ENCODE data around the gene C11orf65.
A peak's percentile ranks its signal among the peaks of the same experiment; 100 is the strongest.
"Not testable (repeated sequence)": the region's sequence is repeated elsewhere in the genome, so short reads cannot be mapped to it uniquely, and the experiment has no call there.

Gene C11orf65

GRCh38 chr11:108495326-108495725, 28.0 kb upstream of the C11orf65 start:
- no peaks in the 10 kb centered on the region for H3K9me3 Mint-ChIP-seq
- peaks cover 6% of the 10 kb centered on the region for H3K36me3 Mint-ChIP-seq (ENCODE audit: low read depth)
- peaks cover 18% of the 10 kb centered on the region for H3K4me1 Mint-ChIP-seq (ENCODE audit: low read depth)
- H3K27ac Mint-ChIP-seq, result no peak overlapping the region
- no peak overlapping the region for H3K4me3 Mint-ChIP-seq
- H3K27me3 Mint-ChIP-seq (ENCODE audit: low read depth), result no peaks in the 10 kb centered on the region
- no peak for DNase-seq (ENCODE audit: low spot score)

GRCh38 chr11:108494182-108494581, 26.9 kb upstream of the C11orf65 start:
- Mint-ChIP-seq H3K36me3 (ENCODE audit: low read depth) (peaks cover 9% of the 10 kb centered on the region), H3K27ac (no peak overlapping the region), H3K9me3 (no peaks in the 10 kb centered on the region), H3K4me3 (no peak overlapping the region), H3K27me3 (ENCODE audit: low read depth) (no peaks in the 10 kb centered on the region), H3K4me1 (ENCODE audit: low read depth) (peaks cover 17% of the 10 kb centered on the region)
- no peak for DNase-seq (ENCODE audit: low spot score)

- Mint-ChIP-seq H3K27me3 (ENCODE audit: low read depth) (no peaks in the 10 kb centered on the region), H3K9me3 (no peaks in the 10 kb centered on the region), H3K36me3 (ENCODE audit: low read depth) (peaks cover 18% of the 10 kb centered on the region), H3K4me3 (no peak overlapping the region), H3K4me1 (ENCODE audit: low read depth) (peaks cover 14% of the 10 kb centered on the region), H3K27ac (no peak overlapping the region)
- DNase-seq (ENCODE audit: low spot score), result no peak
Observed at GRCh38 chr11:108491936-108492335, 24.6 kb upstream of the C11orf65 start.

GRCh38 chr11:108486828-108487227, 19.5 kb upstream of the C11orf65 start:
- peaks cover 11% of the 10 kb centered on the region for H3K4me1 Mint-ChIP-seq (ENCODE audit: low read depth)
- H3K4me3 Mint-ChIP-seq, result peak overlapping the region; percentile 8
- no peaks in the 10 kb centered on the region for H3K9me3 Mint-ChIP-seq
- DNase-seq (ENCODE audit: low spot score), result no peak
- H3K27ac Mint-ChIP-seq, result no peak overlapping the region
- H3K36me3 Mint-ChIP-seq (ENCODE audit: low read depth), result peaks cover 38% of the 10 kb centered on the region
- H3K27me3 Mint-ChIP-seq (ENCODE audit: low read depth), result no peaks in the 10 kb centered on the region

- peaks cover 41% of the 10 kb centered on the region for H3K36me3 Mint-ChIP-seq (ENCODE audit: low read depth)
- H3K27me3 Mint-ChIP-seq (ENCODE audit: low read depth), result no peaks in the 10 kb centered on the region
- peak overlapping the region; percentile 8 for H3K4me3 Mint-ChIP-seq
- H3K9me3 Mint-ChIP-seq, result no peaks in the 10 kb centered on the region
- DNase-seq (ENCODE audit: low spot score), result no peak
- H3K4me1 Mint-ChIP-seq (ENCODE audit: low read depth), result peaks cover 10% of the 10 kb centered on the region
- peak overlapping the region; percentile 28 for H3K27ac Mint-ChIP-seq
Observed at GRCh38 chr11:108486331-108486730, 19.0 kb upstream of the C11orf65 start.

GRCh38 chr11:108483163-108483562, 15.8 kb upstream of the C11orf65 start:
- peaks cover 35% of the 10 kb centered on the region for H3K36me3 Mint-ChIP-seq (ENCODE audit: low read depth)
- H3K27ac Mint-ChIP-seq, result no peak overlapping the region
- DNase-seq (ENCODE audit: low spot score), result no peak
- H3K9me3 Mint-ChIP-seq, result no peaks in the 10 kb centered on the region
- no peak overlapping the region for H3K4me3 Mint-ChIP-seq
- no peaks in the 10 kb centered on the region for H3K27me3 Mint-ChIP-seq (ENCODE audit: low read depth)
- peaks cover 10% of the 10 kb centered on the region for H3K4me1 Mint-ChIP-seq (ENCODE audit: low read depth)

GRCh38 chr11:108474664-108475463, 7.5 kb upstream of the C11orf65 start:
- H3K27ac Mint-ChIP-seq, result no peak overlapping the region
- no peaks in the 10 kb centered on the region for H3K4me1 Mint-ChIP-seq (ENCODE audit: low read depth)
- peaks cover 20% of the 10 kb centered on the region for H3K36me3 Mint-ChIP-seq (ENCODE audit: low read depth)
- no peak overlapping the region for H3K4me3 Mint-ChIP-seq
- no peaks in the 10 kb centered on the region for H3K9me3 Mint-ChIP-seq
- DNase-seq (ENCODE audit: low spot score), result no peak
- H3K27me3 Mint-ChIP-seq (ENCODE audit: low read depth), result no peaks in the 10 kb centered on the region

- H3K36me3 Mint-ChIP-seq (ENCODE audit: low read depth), result peaks cover 17% of the 10 kb centered on the region
- no peak overlapping the region for H3K27ac Mint-ChIP-seq
- no peaks in the 10 kb centered on the region for H3K27me3 Mint-ChIP-seq (ENCODE audit: low read depth)
- no peaks in the 10 kb centered on the region for H3K9me3 Mint-ChIP-seq
- DNase-seq (ENCODE audit: low spot score), result no peak
- no peak overlapping the region for H3K4me3 Mint-ChIP-seq
- H3K4me1 Mint-ChIP-seq (ENCODE audit: low read depth), result no peaks in the 10 kb centered on the region
Observed at GRCh38 chr11:108472681-108473080, 5.4 kb upstream of the C11orf65 start.

- Mint-ChIP-seq H3K4me3 (peak overlapping the region; percentile 98), H3K27ac (peak overlapping the region; percentile 57)
Observed at GRCh38 chr11:108468478-108468864, 1.1 kb upstream of the C11orf65 start.

GRCh38 chr11:108466405-108466804, 924 bp downstream of the C11orf65 start:
- Mint-ChIP-seq H3K4me1 (ENCODE audit: low read depth) (peaks cover 10% of the 10 kb centered on the region), H3K36me3 (ENCODE audit: low read depth) (peaks cover 3% of the 10 kb centered on the region), H3K4me3 (peak overlapping the region; percentile 98), H3K27ac (peak overlapping the region; percentile 100), H3K9me3 (no peaks in the 10 kb centered on the region), H3K27me3 (ENCODE audit: low read depth) (no peaks in the 10 kb centered on the region)
- no peak for DNase-seq (ENCODE audit: low spot score)

More at GRCh38 chr11:108468478-108468864, 1.1 kb upstream of the C11orf65 start:
- no peaks in the 10 kb centered on the region for H3K9me3 Mint-ChIP-seq
- peaks cover 3% of the 10 kb centered on the region for H3K36me3 Mint-ChIP-seq (ENCODE audit: low read depth)
- no peaks in the 10 kb centered on the region for H3K27me3 Mint-ChIP-seq (ENCODE audit: low read depth)
- no peak for DNase-seq (ENCODE audit: low spot score)
- H3K4me1 Mint-ChIP-seq (ENCODE audit: low read depth), result peaks cover 10% of the 10 kb centered on the region

GRCh38 chr11:108453207-108453835, 14.0 kb downstream of the C11orf65 start:
- no peak overlapping the region for H3K27ac Mint-ChIP-seq
- DNase-seq (ENCODE audit: low spot score), result no peak
- H3K9me3 Mint-ChIP-seq, result peaks cover 26% of the 10 kb centered on the region
- H3K4me1 Mint-ChIP-seq (ENCODE audit: low read depth), result peaks cover 2% of the 10 kb centered on the region
- no peaks in the 10 kb centered on the region for H3K27me3 Mint-ChIP-seq (ENCODE audit: low read depth)
- peaks cover 2% of the 10 kb centered on the region for H3K36me3 Mint-ChIP-seq (ENCODE audit: low read depth)
- H3K4me3 Mint-ChIP-seq, result no peak overlapping the region

- not testable (repeated sequence) for DNase-seq (ENCODE audit: low spot score); H3K4me1 Mint-ChIP-seq (ENCODE audit: low read depth); H3K9me3 Mint-ChIP-seq; H3K4me3 Mint-ChIP-seq; H3K36me3 Mint-ChIP-seq (ENCODE audit: low read depth); H3K27ac Mint-ChIP-seq; H3K27me3 Mint-ChIP-seq (ENCODE audit: low read depth)
Observed at GRCh38 chr11:108441445-108441844, 25.9 kb downstream of the C11orf65 start.

- Mint-ChIP-seq H3K4me3 (no peak overlapping the region), H3K27me3 (ENCODE audit: low read depth) (no peaks in the 10 kb centered on the region), H3K4me1 (ENCODE audit: low read depth) (no peaks in the 10 kb centered on the region), H3K36me3 (ENCODE audit: low read depth) (no peaks in the 10 kb centered on the region), H3K27ac (no peak overlapping the region), H3K9me3 (peaks cover 3% of the 10 kb centered on the region)
- no peak for DNase-seq (ENCODE audit: low spot score)
Observed at GRCh38 chr11:108436594-108436993, 30.7 kb downstream of the C11orf65 start.

GRCh38 chr11:108435066-108435465, 32.3 kb downstream of the C11orf65 start:
- Mint-ChIP-seq H3K27ac (no peak overlapping the region), H3K27me3 (ENCODE audit: low read depth) (no peaks in the 10 kb centered on the region), H3K36me3 (ENCODE audit: low read depth) (no peaks in the 10 kb centered on the region), H3K4me3 (no peak overlapping the region), H3K4me1 (ENCODE audit: low read depth) (no peaks in the 10 kb centered on the region), H3K9me3 (no peaks in the 10 kb centered on the region)
- DNase-seq (ENCODE audit: low spot score), result no peak
